Left renal cortex interstitium (tissue), 4 donors: ENCODE results near the gene TEX11. TPM values are rescaled to one million over a fixed set of nuclear protein-coding genes. Genes with fewer than 3 reads are reported as not detected.
A peak's percentile ranks its signal among the peaks of the same experiment; 100 is the strongest.
"Not testable (repeated sequence)": the region's sequence is repeated elsewhere in the genome, so short reads cannot be mapped to it uniquely, and the experiment has no call there.

Experiments used
- DNase-seq, 4 donors: peaks; one replicate each; pipeline ENCODE4 v3.0.0-alpha.2; 2013; ENCODE audit warnings: low read depth in 4 of 4, low spot score in 2 of 4, missing footprints in 1 of 4
- polyA plus RNA-seq, 4 donors: library from polyadenylated mRNA; unstranded; fragments of 120-200 nt; gene quantifications; one replicate each; pipeline ENCODE4 v1.2.1, GENCODE V29; 2013; ENCODE audit not compliant: insufficient read length in 4 of 4

The TEX11 gene
- polyA plus RNA-seq, 4 donors: 0.08 to 0.14 (median 0.09) TPM

- no peak for DNase-seq
Measured at GRCh38 chrX:70769659-70770227, 138.8 kb downstream of the TEX11 start.

GRCh38 chrX:70762285-70762684 lies 146.2 kb downstream of the TEX11 start:
- DNase-seq: no peak

- no peak for DNase-seq
Measured at GRCh38 chrX:70755850-70756249, 152.7 kb downstream of the TEX11 start.

- DNase-seq: no peak
Measured at GRCh38 chrX:70754169-70754848, 154.2 kb downstream of the TEX11 start.

- DNase-seq: not testable (repeated sequence)
Measured at GRCh38 chrX:70733774-70734173, 174.7 kb downstream of the TEX11 start.

- not testable (repeated sequence) for DNase-seq
Measured at GRCh38 chrX:70727961-70728360, 180.6 kb downstream of the TEX11 start.

GRCh38 chrX:70720721-70721120 lies 187.8 kb downstream of the TEX11 start:
- no peak for DNase-seq

- DNase-seq: not testable (repeated sequence)
Measured at GRCh38 chrX:70711336-70711735, 197.2 kb downstream of the TEX11 start.

- no peak for DNase-seq
Measured at GRCh38 chrX:70694339-70695122, 214.0 kb downstream of the TEX11 start.

GRCh38 chrX:70679455-70679854 lies 229.1 kb downstream of the TEX11 start:
- not testable (repeated sequence) for DNase-seq

- DNase-seq: no peak
Measured at GRCh38 chrX:70675284-70675683, 233.2 kb downstream of the TEX11 start.

- DNase-seq: no peak
Measured at GRCh38 chrX:70672326-70672725, 236.2 kb downstream of the TEX11 start.

GRCh38 chrX:70669120-70669519 lies 239.4 kb downstream of the TEX11 start:
- DNase-seq: no peak

- peak in 1 of 4 donors; percentile 3 for DNase-seq
Measured at GRCh38 chrX:70664726-70665125, 243.8 kb downstream of the TEX11 start.

GRCh38 chrX:70661124-70661523 lies 247.4 kb downstream of the TEX11 start:
- DNase-seq: not testable (repeated sequence)

GRCh38 chrX:70657546-70657945 lies 251.0 kb downstream of the TEX11 start:
- DNase-seq: not testable (repeated sequence)

GRCh38 chrX:70656304-70656703 lies 252.2 kb downstream of the TEX11 start:
- DNase-seq: no peak

GRCh38 chrX:70647910-70648309 lies 260.6 kb downstream of the TEX11 start:
- DNase-seq: not testable (repeated sequence)

GRCh38 chrX:70636218-70636617 lies 272.3 kb downstream of the TEX11 start:
- DNase-seq: no peak

GRCh38 chrX:70635669-70636068 lies 272.8 kb downstream of the TEX11 start:
- DNase-seq: no peak

GRCh38 chrX:70635227-70635626 lies 273.3 kb downstream of the TEX11 start:
- no peak for DNase-seq

- DNase-seq: no peak
Measured at GRCh38 chrX:70621743-70622142, 286.8 kb downstream of the TEX11 start.
